B cell (primary cell): Measurements from ENCODE around the gene TPMT.

Experiments
- CTCF ChIP-seq: fragments of 200-600 bp; IDR thresholded peaks from one replicate; pipeline ENCODE4 v1.8.0; 2022; ENCODE audit warnings: antibody characterized with exemption, mild to moderate bottlenecking
- EZH2 ChIP-seq: IDR thresholded peaks from 2 replicates; pipeline ENCODE4 v1.6.1; 2012; ENCODE audit warnings: borderline replicate concordance, low read depth, mild to moderate bottlenecking, moderate library complexity, low read length; ENCODE audit not compliant: insufficient read depth, poor library complexity, severe bottlenecking

- TF ChIP-seq EZH2 (no peak), CTCF (no peak)
These were observed 3.1 kb downstream of the TPMT start for GRCh38 chr6:18151801-18152200.
